Chondrocyte (in vitro differentiated cells): Measurements from ENCODE around the gene GAS6. TPM values are rescaled to one million over a fixed set of nuclear protein-coding genes. Genes with fewer than 3 reads are reported as not detected.

Source experiments
- DNase-seq: peaks from one replicate; pipeline ENCODE4 v3.0.0; 2021; ENCODE audit warnings: mixed read lengths, low spot score
- H3K27ac Mint-ChIP-seq: one replicate; pipeline ENCODE4 v1.8.0; 2021; ENCODE audit warnings: mild to moderate bottlenecking, moderate library complexity, mixed read lengths; ENCODE audit not compliant: unreplicated experiment
- H3K27me3 Mint-ChIP-seq: 2 replicates; pipeline ENCODE4 v1.8.0; 2021; ENCODE audit warnings: low read depth, mixed read lengths
- H3K36me3 Mint-ChIP-seq: 2 replicates; pipeline ENCODE4 v1.8.0; 2021; ENCODE audit warnings: low read depth, mixed read lengths
- H3K4me1 Mint-ChIP-seq: 2 replicates; pipeline ENCODE4 v1.8.0; 2021; ENCODE audit warnings: low read depth, mild to moderate bottlenecking, mixed read lengths
- H3K4me3 Mint-ChIP-seq: one replicate; pipeline ENCODE4 v1.8.0; 2021; ENCODE audit warnings: mild to moderate bottlenecking, moderate library complexity, mixed read lengths; ENCODE audit not compliant: unreplicated experiment
- H3K9me3 Mint-ChIP-seq: 2 replicates; pipeline ENCODE4 v1.8.0; 2021; ENCODE audit warnings: low read depth, mixed read lengths
- CTCF ChIP-seq: fragments of 200-600 bp; sonication (generic); IDR thresholded peaks from 2 replicates; pipeline ENCODE4 v1.5.0; 2021; ENCODE audit warnings: antibody characterized with exemption, mild to moderate bottlenecking, moderate library complexity
- total RNA-seq: library from RNA; stranded (reverse); gene quantifications from 3 replicates; pipeline ENCODE4 v1.2.1, GENCODE V29; 2021

The GAS6 gene
- total RNA-seq, 1 donor from 2014 or later, result 111 TPM

GRCh38 chr13:113883314-113883811 is 19.5 kb upstream of the GAS6 start:
- H3K9me3 Mint-ChIP-seq, result no peaks in the 10 kb centered on the region
- no peak for DNase-seq
- peaks cover 34% of the 10 kb centered on the region for H3K4me1 Mint-ChIP-seq
- H3K4me3 Mint-ChIP-seq, result no peak overlapping the region
- no peaks in the 10 kb centered on the region for H3K36me3 Mint-ChIP-seq
- no peak for TF ChIP-seq CTCF
- H3K27ac Mint-ChIP-seq, result no peak overlapping the region
- no peaks in the 10 kb centered on the region for H3K27me3 Mint-ChIP-seq

GRCh38 chr13:113882716-113883115 is 18.8 kb upstream of the GAS6 start:
- no peak for TF ChIP-seq CTCF
- Mint-ChIP-seq H3K4me1 (peaks cover 34% of the 10 kb centered on the region), H3K27me3 (no peaks in the 10 kb centered on the region), H3K27ac (no peak overlapping the region), H3K9me3 (no peaks in the 10 kb centered on the region), H3K36me3 (no peaks in the 10 kb centered on the region), H3K4me3 (no peak overlapping the region)
- no peak for DNase-seq

GRCh38 chr13:113882267-113882630 is 18.4 kb upstream of the GAS6 start:
- no peak overlapping the region for H3K4me3 Mint-ChIP-seq
- no peak for TF ChIP-seq CTCF
- H3K27ac Mint-ChIP-seq, result no peak overlapping the region
- DNase-seq, result no peak
- H3K27me3 Mint-ChIP-seq, result no peaks in the 10 kb centered on the region
- peaks cover 34% of the 10 kb centered on the region for H3K4me1 Mint-ChIP-seq
- H3K36me3 Mint-ChIP-seq, result no peaks in the 10 kb centered on the region
- no peaks in the 10 kb centered on the region for H3K9me3 Mint-ChIP-seq

- H3K9me3 Mint-ChIP-seq, result no peaks in the 10 kb centered on the region
- H3K36me3 Mint-ChIP-seq, result no peaks in the 10 kb centered on the region
- no peaks in the 10 kb centered on the region for H3K27me3 Mint-ChIP-seq
- no peak overlapping the region for H3K27ac Mint-ChIP-seq
- TF ChIP-seq CTCF, result no peak
- DNase-seq, result no peak
- peaks cover 34% of the 10 kb centered on the region for H3K4me1 Mint-ChIP-seq
- no peak overlapping the region for H3K4me3 Mint-ChIP-seq
Observed at GRCh38 chr13:113881614-113882266, 17.9 kb upstream of the GAS6 start.

GRCh38 chr13:113880651-113881611 is 17.1 kb upstream of the GAS6 start:
- Mint-ChIP-seq H3K9me3 (no peaks in the 10 kb centered on the region), H3K4me1 (peaks cover 34% of the 10 kb centered on the region), H3K27me3 (no peaks in the 10 kb centered on the region), H3K27ac (no peak overlapping the region), H3K36me3 (no peaks in the 10 kb centered on the region), H3K4me3 (no peak overlapping the region)
- no peak for DNase-seq
- no peak for TF ChIP-seq CTCF
